PFSK-1 (cell line): ENCODE data around the gene ZHX3.

Experiments used
- FOXP2 ChIP-seq: optimal IDR thresholded peaks from 2 replicates; pipeline ENCODE3; 2011; ENCODE audit warnings: borderline replicate concordance, control low read depth, inconsistent platforms; ENCODE audit not compliant: insufficient read depth; ENCODE audit errors: extremely low read length, extremely low read depth
- POLR2AphosphoS5 ChIP-seq: IDR thresholded peaks from 2 replicates; pipeline ENCODE4 v1.6.1; 2012; ENCODE audit warnings: low read depth, mild to moderate bottlenecking, control low read depth, low read length, moderate library complexity
- REST ChIP-seq, 2 experiments: IDR thresholded peaks; 2 replicates each; pipeline versions ENCODE4 v1.6.1 to v1.8.0; 2011 to 2012; ENCODE audit warnings: low read depth in 2 of 2, low read length in 2 of 2, control low read depth in 1 of 2, inconsistent platforms in 1 of 2, mild to moderate bottlenecking in 1 of 2, moderate library complexity in 1 of 2; ENCODE audit not compliant: insufficient read depth in 1 of 2
- SIN3A ChIP-seq: IDR thresholded peaks from 2 replicates; pipeline ENCODE4 v1.6.1; 2012; ENCODE audit warnings: mild to moderate bottlenecking, low read length, moderate library complexity, borderline replicate concordance; ENCODE audit not compliant: insufficient read depth
- TAF1 ChIP-seq: IDR thresholded peaks from 2 replicates; pipeline ENCODE4 v1.6.1; 2012; ENCODE audit warnings: low read length, control low read depth, borderline replicate concordance; ENCODE audit not compliant: insufficient read depth

The ZHX3 gene

DNA sequence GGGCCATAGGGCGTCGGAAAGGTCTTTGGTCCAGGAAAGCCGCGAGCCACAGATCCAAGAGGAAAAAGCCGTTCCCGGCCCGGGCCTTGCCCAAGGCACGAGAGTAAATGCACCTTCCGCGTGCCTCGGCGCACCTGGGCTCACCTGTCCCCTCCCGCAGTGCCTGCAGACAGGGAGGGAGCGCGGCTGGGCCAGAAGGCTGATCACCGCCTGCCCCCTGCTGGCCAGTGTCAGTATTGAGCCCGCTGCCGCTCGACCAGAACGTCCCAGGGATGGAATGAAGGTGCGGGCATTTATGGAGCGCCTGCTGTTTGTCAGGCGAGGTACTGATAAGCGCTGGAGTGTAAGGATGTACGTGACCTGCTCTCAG is 22.4 kb upstream of the ZHX3 start:
- peak; percentile 72 for TF ChIP-seq FOXP2
- no peak for TF ChIP-seq POLR2AphosphoS5

GRCh38 chr20:41336711-41337492 is 19.4 kb upstream of the ZHX3 start:
- TF ChIP-seq FOXP2 (no peak), POLR2AphosphoS5 (no peak), SIN3A (no peak), TAF1 (no peak), REST (IDR thresholded peaks at IDR 0.05; ENCODE audit: insufficient read depth in 1 of 2, low read depth in 2 of 2, low read length in 2 of 2) (no peak)

GRCh38 chr20:41335591-41335990 is 18.1 kb upstream of the ZHX3 start:
- TF ChIP-seq SIN3A, result no peak
- TF ChIP-seq POLR2AphosphoS5, result no peak
- TF ChIP-seq TAF1, result no peak
- TF ChIP-seq REST (IDR thresholded peaks at IDR 0.05; ENCODE audit: insufficient read depth in 1 of 2, low read depth in 2 of 2, low read length in 2 of 2), result no peak
- TF ChIP-seq FOXP2, result no peak

DNA sequence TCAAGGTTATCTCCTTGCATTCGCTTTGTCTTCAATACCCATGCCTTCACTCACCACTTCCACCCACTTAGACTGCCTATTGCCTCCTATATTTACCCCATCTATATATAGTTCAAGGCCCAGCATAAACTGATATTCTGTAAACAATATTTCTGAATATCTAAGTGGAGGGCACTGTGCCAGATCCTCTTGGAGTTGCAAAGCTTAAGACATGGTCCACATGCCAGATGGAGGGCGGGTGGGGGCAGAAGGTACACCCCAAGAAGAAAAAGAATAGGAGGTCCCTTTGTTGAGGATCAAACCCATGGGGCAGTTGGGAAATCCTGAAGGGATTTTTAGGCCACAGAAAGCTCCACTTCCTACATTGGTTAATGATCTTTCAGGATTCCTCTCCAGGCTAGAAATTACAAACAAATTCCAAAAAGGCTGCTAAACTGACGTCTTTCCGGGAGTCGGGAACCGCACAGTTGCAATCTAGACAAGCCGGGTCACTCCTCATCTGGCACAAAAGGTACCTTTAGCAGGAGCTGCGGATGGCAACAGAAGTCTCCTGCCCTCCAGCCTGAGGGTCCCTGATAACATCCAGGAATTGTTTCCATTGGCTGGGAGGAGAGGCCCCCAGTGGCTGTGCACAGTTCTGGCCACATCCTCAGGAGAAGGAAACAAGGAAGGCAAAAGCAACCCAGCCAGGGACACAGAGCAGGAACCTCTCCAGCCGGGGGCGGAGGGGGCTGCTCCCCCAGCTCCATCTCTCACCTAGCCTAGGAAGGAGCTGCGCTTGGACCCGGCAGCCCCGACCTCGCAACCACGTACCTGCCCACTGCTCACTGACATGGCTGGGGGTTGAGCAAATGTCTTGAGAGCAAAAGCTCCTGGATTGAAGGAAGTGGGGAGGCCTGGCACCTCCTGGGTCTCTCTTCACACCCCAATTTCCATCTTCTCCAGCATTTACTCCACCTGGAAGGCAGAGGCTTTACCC is 17.2 kb upstream of the ZHX3 start:
- TF ChIP-seq FOXP2 (no peak), REST (IDR thresholded peaks at IDR 0.05; ENCODE audit: insufficient read depth in 1 of 2, low read depth in 2 of 2, low read length in 2 of 2) (no peak), TAF1 (no peak), POLR2AphosphoS5 (no peak), SIN3A (no peak)

GRCh38 chr20:41334036-41334435 is 16.5 kb upstream of the ZHX3 start:
- TF ChIP-seq REST (IDR thresholded peaks at IDR 0.05; ENCODE audit: insufficient read depth in 1 of 2, low read depth in 2 of 2, low read length in 2 of 2) (no peak), FOXP2 (no peak), SIN3A (no peak), TAF1 (no peak), POLR2AphosphoS5 (no peak)
